GM10266 (cell line): Measurements from ENCODE around the gene MPP7.

ENCODE experiments used
- DNase-seq: peaks from one replicate; pipeline ENCODE4 v3.0.0; 2012; ENCODE audit errors: extremely low spot score
- CTCF ChIP-seq: IDR thresholded peaks from 2 replicates; pipeline ENCODE4 v1.5.1; 2012; ENCODE audit warnings: mild to moderate bottlenecking, low read depth; ENCODE audit not compliant: control insufficient read depth, insufficient read depth; ENCODE audit errors: missing control alignments

MPP7 gene

GRCh38 chr10:28318626-28319025 lies 15.8 kb upstream of the MPP7 start:
- TF ChIP-seq CTCF = no peak
- DNase-seq = no peak

- TF ChIP-seq CTCF = no peak
- no peak for DNase-seq
Measured at GRCh38 chr10:28317760-28318159, 14.9 kb upstream of the MPP7 start.

- no peak for DNase-seq
- TF ChIP-seq CTCF = no peak
Measured at GRCh38 chr10:28316696-28317095, 13.8 kb upstream of the MPP7 start.

GRCh38 chr10:28315140-28315539 lies 12.3 kb upstream of the MPP7 start:
- DNase-seq = no peak
- TF ChIP-seq CTCF = no peak

GRCh38 chr10:28314211-28314610 lies 11.3 kb upstream of the MPP7 start:
- DNase-seq = no peak
- TF ChIP-seq CTCF = no peak

- no peak for TF ChIP-seq CTCF
- no peak for DNase-seq
Measured at GRCh38 chr10:28312572-28312971, 9.7 kb upstream of the MPP7 start.

- TF ChIP-seq CTCF = no peak
- DNase-seq = no peak
Measured at GRCh38 chr10:28311104-28311503, 8.2 kb upstream of the MPP7 start.
